GM10266 (cell line): Measurements from ENCODE around the gene TRIM63.

Source experiments
- DNase-seq: peaks from one replicate; pipeline ENCODE4 v3.0.0; 2012; ENCODE audit errors: extremely low spot score
- CTCF ChIP-seq: IDR thresholded peaks from 2 replicates; pipeline ENCODE4 v1.5.1; 2012; ENCODE audit warnings: mild to moderate bottlenecking, low read depth; ENCODE audit not compliant: control insufficient read depth, insufficient read depth; ENCODE audit errors: missing control alignments

Gene TRIM63

GRCh38 chr1:26078286-26079177 lies 11.1 kb upstream of the TRIM63 start:
- DNase-seq: no peak

GRCh38 chr1:26077524-26077923 lies 10.1 kb upstream of the TRIM63 start:
- no peak for DNase-seq
- no peak for TF ChIP-seq CTCF

More at GRCh38 chr1:26078286-26079177, 11.1 kb upstream of the TRIM63 start:
- no peak for TF ChIP-seq CTCF

GRCh38 chr1:26075421-26076144 lies 8.2 kb upstream of the TRIM63 start:
- DNase-seq: no peak
- no peak for TF ChIP-seq CTCF

GRCh38 chr1:26072305-26072704 lies 4.9 kb upstream of the TRIM63 start:
- no peak for TF ChIP-seq CTCF
- DNase-seq: no peak

GRCh38 chr1:26070963-26071342 lies 3.5 kb upstream of the TRIM63 start:
- DNase-seq: no peak
- no peak for TF ChIP-seq CTCF

- TF ChIP-seq CTCF: no peak
- DNase-seq: no peak
Observed at GRCh38 chr1:26070296-26070962, 3.0 kb upstream of the TRIM63 start.

GRCh38 chr1:26069941-26070295 lies 2.5 kb upstream of the TRIM63 start:
- no peak for DNase-seq
- TF ChIP-seq CTCF: no peak
